ENCODE data around the gene CACNA2D4.

CACNA2D4 gene

DNA sequence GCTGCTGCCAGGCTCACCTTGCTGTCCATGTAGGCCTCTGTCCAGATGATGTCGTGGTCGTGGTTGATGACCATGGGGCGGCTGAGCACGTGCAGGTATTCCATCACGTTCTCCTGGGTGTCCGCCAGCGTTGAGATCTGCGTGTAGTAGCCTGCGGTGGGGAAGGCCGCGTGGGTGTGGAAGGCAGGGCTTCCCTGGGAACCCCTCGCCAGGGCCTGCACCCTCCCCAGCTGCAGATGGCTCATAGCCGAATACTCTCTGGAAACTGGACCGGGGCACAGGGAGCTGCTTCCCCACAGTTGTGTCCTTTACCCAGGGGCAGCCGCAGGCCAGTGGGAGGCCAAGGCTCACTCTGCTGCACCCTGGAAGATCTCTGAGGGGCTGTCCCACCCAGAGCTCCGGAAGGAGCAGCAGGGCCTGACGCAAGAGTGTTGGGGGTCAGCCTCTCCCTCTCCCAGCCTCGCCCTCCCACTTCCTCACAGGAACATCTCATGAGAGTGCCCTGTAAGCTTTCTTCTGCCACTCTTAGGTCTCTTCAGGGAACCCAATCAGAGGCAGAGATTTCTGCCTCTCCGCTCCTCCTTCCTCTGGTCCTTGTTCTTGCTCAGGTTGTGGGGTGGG, 35.5 kb downstream of the CACNA2D4 start:
- Histone ChIP-seq H3K9ac (ENCODE audit: low read length) (no peak overlapping the region), H3K9me3 (ENCODE audit: control insufficient read depth, low read length) (peaks cover under 1% of the 10 kb centered on the region), H2BK12ac (ENCODE audit: low read length in 2 of 2) (no peak overlapping the region), H3K36me3 (ENCODE audit: control insufficient read depth in 1 of 2, insufficient read depth in 2 of 2, low read depth in 1 of 2, low read length in 2 of 2) (no peaks in the 10 kb centered on the region), H3K4me3 (ENCODE audit: insufficient read depth in 1 of 2, low read depth in 1 of 2, low read length in 2 of 2) (no peak overlapping the region), H3K4me2 (ENCODE audit: low read length, poor library complexity, severe bottlenecking) (no peak overlapping the region), H2AK5ac (ENCODE audit: low read length, severe bottlenecking) (no peak overlapping the region), H3K27me3 (ENCODE audit: control insufficient read depth in 1 of 2, insufficient read depth in 1 of 2, low read length in 2 of 2) (peaks cover 12 to 89% of the 10 kb centered on the region in 2 experiments), H3K4me1 (ENCODE audit: control insufficient read depth, insufficient read depth, low read depth, low read length) (no peaks in the 10 kb centered on the region), H3K14ac (ENCODE audit: low read length in 2 of 2) (peak overlapping the region in 1 of 2 experiments; percentile 39), H2BK120ac (ENCODE audit: low read depth, low read length) (no peak overlapping the region), H2BK5ac (ENCODE audit: low read depth, low read length, poor library complexity, severe bottlenecking) (no peak overlapping the region), H3K18ac (ENCODE audit: low read depth in 1 of 2, low read length in 2 of 2) (no peak overlapping the region), H4K91ac (ENCODE audit: low read length) (no peak overlapping the region), H3K23ac (ENCODE audit: low read length in 2 of 2) (peak overlapping the region in 1 of 2 experiments; percentile 16), H3K79me1 (replicated peaks; ENCODE audit: low read length, poor library complexity, severe bottlenecking) (no peaks in the 10 kb centered on the region), H2BK15ac (ENCODE audit: low read depth, poor library complexity, severe bottlenecking) (no peak overlapping the region), H4K8ac (ENCODE audit: low read length) (no peak overlapping the region), H2AFZ (ENCODE audit: low read depth, low read length) (no peak overlapping the region), H3K27ac (ENCODE audit: low read length, poor library complexity, severe bottlenecking) (no peak overlapping the region), H3K4ac (ENCODE audit: low read depth in 1 of 2, low read length in 2 of 2) (no peak overlapping the region)
- no peak for DNase-seq
- WGBS, result 90% methylated on average over 19 of the region's 19 CpGs

GRCh38 chr12:1882405-1882804, 36.0 kb downstream of the CACNA2D4 start:
- H3K4me2 ChIP-seq (ENCODE audit: low read length, poor library complexity, severe bottlenecking), result no peak overlapping the region
- H2BK120ac ChIP-seq (ENCODE audit: low read depth, low read length), result no peak overlapping the region
- DNase-seq, result no peak
- no peak overlapping the region for H2BK15ac ChIP-seq (ENCODE audit: low read depth, poor library complexity, severe bottlenecking)
- no peak overlapping the region for H3K27ac ChIP-seq (ENCODE audit: low read length, poor library complexity, severe bottlenecking)
- no peak overlapping the region for H3K4me3 ChIP-seq (ENCODE audit: insufficient read depth in 1 of 2, low read depth in 1 of 2, low read length in 2 of 2)
- H4K91ac ChIP-seq (ENCODE audit: low read length), result no peak overlapping the region
- no peak overlapping the region for H3K4ac ChIP-seq (ENCODE audit: low read depth in 1 of 2, low read length in 2 of 2)
- H4K8ac ChIP-seq (ENCODE audit: low read length), result no peak overlapping the region
- H2AFZ ChIP-seq (ENCODE audit: low read depth, low read length), result no peak overlapping the region
- no peaks in the 10 kb centered on the region for H3K36me3 ChIP-seq (ENCODE audit: control insufficient read depth in 1 of 2, insufficient read depth in 2 of 2, low read depth in 1 of 2, low read length in 2 of 2)
- H3K23ac ChIP-seq (ENCODE audit: low read length in 2 of 2), result no peak overlapping the region
- no peak overlapping the region for H2BK5ac ChIP-seq (ENCODE audit: low read depth, low read length, poor library complexity, severe bottlenecking)
- no peak overlapping the region for H3K14ac ChIP-seq (ENCODE audit: low read length in 2 of 2)
- 77% methylated on average over 8 of the region's 8 CpGs for WGBS
- no peak overlapping the region for H2AK5ac ChIP-seq (ENCODE audit: low read length, severe bottlenecking)
- peaks cover 9 to 89% of the 10 kb centered on the region in 2 experiments for H3K27me3 ChIP-seq (ENCODE audit: control insufficient read depth in 1 of 2, insufficient read depth in 1 of 2, low read length in 2 of 2)
- no peak overlapping the region for H3K9ac ChIP-seq (ENCODE audit: low read length)
- H3K18ac ChIP-seq (ENCODE audit: low read depth in 1 of 2, low read length in 2 of 2), result no peak overlapping the region
- peaks cover 3% of the 10 kb centered on the region for H3K9me3 ChIP-seq (ENCODE audit: control insufficient read depth, low read length)
- no peaks in the 10 kb centered on the region for H3K79me1 ChIP-seq (replicated peaks; ENCODE audit: low read length, poor library complexity, severe bottlenecking)
- H2BK12ac ChIP-seq (ENCODE audit: low read length in 2 of 2), result no peak overlapping the region
- no peaks in the 10 kb centered on the region for H3K4me1 ChIP-seq (ENCODE audit: control insufficient read depth, insufficient read depth, low read depth, low read length)

DNA sequence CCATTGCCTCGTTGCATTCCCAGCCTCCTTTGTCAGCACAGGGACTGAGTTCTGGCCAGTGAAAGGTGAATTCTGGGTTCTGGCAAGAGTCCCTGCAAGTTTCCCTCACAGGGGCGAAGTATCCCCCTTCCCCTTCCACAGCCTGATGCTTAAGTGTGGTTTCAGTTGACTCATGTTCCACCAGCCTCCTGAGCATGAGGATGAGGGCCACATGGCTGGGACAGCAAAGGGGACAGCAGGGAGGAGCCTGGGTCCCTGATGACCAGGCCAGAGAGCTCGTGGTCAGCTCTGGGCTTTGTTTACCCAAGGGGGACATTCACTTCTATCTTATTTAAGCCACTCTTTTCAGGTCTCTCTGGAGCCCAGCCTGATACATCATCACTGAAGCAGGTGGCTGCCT, 36.5 kb downstream of the CACNA2D4 start:
- 65% methylated on average over 2 of the region's 3 CpGs for WGBS
- no peak overlapping the region for H4K8ac ChIP-seq (ENCODE audit: low read length)
- H2BK15ac ChIP-seq (ENCODE audit: low read depth, poor library complexity, severe bottlenecking), result no peak overlapping the region
- no peak overlapping the region for H3K23ac ChIP-seq (ENCODE audit: low read length in 2 of 2)
- H3K4me3 ChIP-seq (ENCODE audit: insufficient read depth in 1 of 2, low read depth in 1 of 2, low read length in 2 of 2), result no peak overlapping the region
- no peak overlapping the region for H3K9ac ChIP-seq (ENCODE audit: low read length)
- no peak overlapping the region for H2BK5ac ChIP-seq (ENCODE audit: low read depth, low read length, poor library complexity, severe bottlenecking)
- peaks cover 4% of the 10 kb centered on the region for H3K9me3 ChIP-seq (ENCODE audit: control insufficient read depth, low read length)
- H3K18ac ChIP-seq (ENCODE audit: low read depth in 1 of 2, low read length in 2 of 2), result no peak overlapping the region
- no peaks in the 10 kb centered on the region for H3K79me1 ChIP-seq (replicated peaks; ENCODE audit: low read length, poor library complexity, severe bottlenecking)
- no peak overlapping the region for H2AFZ ChIP-seq (ENCODE audit: low read depth, low read length)
- peaks cover 9 to 89% of the 10 kb centered on the region in 2 experiments for H3K27me3 ChIP-seq (ENCODE audit: control insufficient read depth in 1 of 2, insufficient read depth in 1 of 2, low read length in 2 of 2)
- no peak overlapping the region for H4K91ac ChIP-seq (ENCODE audit: low read length)
- H3K27ac ChIP-seq (ENCODE audit: low read length, poor library complexity, severe bottlenecking), result no peak overlapping the region
- no peak overlapping the region for H2AK5ac ChIP-seq (ENCODE audit: low read length, severe bottlenecking)
- no peak overlapping the region for H3K14ac ChIP-seq (ENCODE audit: low read length in 2 of 2)
- no peak overlapping the region for H2BK12ac ChIP-seq (ENCODE audit: low read length in 2 of 2)
- no peak overlapping the region for H2BK120ac ChIP-seq (ENCODE audit: low read depth, low read length)
- DNase-seq, result no peak
- H3K36me3 ChIP-seq (ENCODE audit: control insufficient read depth in 1 of 2, insufficient read depth in 2 of 2, low read depth in 1 of 2, low read length in 2 of 2), result no peaks in the 10 kb centered on the region
- H3K4me2 ChIP-seq (ENCODE audit: low read length, poor library complexity, severe bottlenecking), result no peak overlapping the region
- H3K4me1 ChIP-seq (ENCODE audit: control insufficient read depth, insufficient read depth, low read depth, low read length), result peaks cover 1% of the 10 kb centered on the region
- no peak overlapping the region for H3K4ac ChIP-seq (ENCODE audit: low read depth in 1 of 2, low read length in 2 of 2)

DNA sequence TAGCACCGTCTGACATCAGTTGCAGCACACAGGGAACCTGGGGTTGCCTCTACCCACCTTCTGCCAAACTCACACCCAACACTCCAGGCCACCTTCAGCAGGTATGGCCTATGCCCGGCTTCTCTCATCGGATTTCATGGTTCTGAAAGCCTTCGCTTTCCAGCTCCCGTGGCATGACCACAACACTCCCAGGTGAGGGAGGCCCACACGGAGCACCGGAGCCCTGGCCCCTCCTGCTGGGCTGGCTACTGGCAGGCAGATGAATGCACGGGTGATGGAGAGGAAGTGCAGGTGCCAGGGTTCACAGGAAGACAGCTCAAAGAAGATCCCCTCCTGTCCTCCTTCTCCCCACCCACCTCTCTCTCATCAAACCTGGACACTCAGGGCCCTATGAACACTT, 37.2 kb downstream of the CACNA2D4 start:
- Histone ChIP-seq H3K4me2 (ENCODE audit: low read length, poor library complexity, severe bottlenecking) (no peak overlapping the region), H4K91ac (ENCODE audit: low read length) (no peak overlapping the region), H3K27me3 (ENCODE audit: control insufficient read depth in 1 of 2, insufficient read depth in 1 of 2, low read length in 2 of 2) (peaks cover 8 to 89% of the 10 kb centered on the region in 2 experiments), H3K18ac (ENCODE audit: low read depth in 1 of 2, low read length in 2 of 2) (no peak overlapping the region), H2BK120ac (ENCODE audit: low read depth, low read length) (no peak overlapping the region), H2AFZ (ENCODE audit: low read depth, low read length) (no peak overlapping the region), H3K23ac (ENCODE audit: low read length in 2 of 2) (no peak overlapping the region), H3K9me3 (ENCODE audit: control insufficient read depth, low read length) (peaks cover 7% of the 10 kb centered on the region), H4K8ac (ENCODE audit: low read length) (no peak overlapping the region), H2BK15ac (ENCODE audit: low read depth, poor library complexity, severe bottlenecking) (no peak overlapping the region), H3K9ac (ENCODE audit: low read length) (no peak overlapping the region), H2BK12ac (ENCODE audit: low read length in 2 of 2) (no peak overlapping the region), H3K4ac (ENCODE audit: low read depth in 1 of 2, low read length in 2 of 2) (no peak overlapping the region), H3K4me1 (ENCODE audit: control insufficient read depth, insufficient read depth, low read depth, low read length) (peaks cover 1% of the 10 kb centered on the region), H3K14ac (ENCODE audit: low read length in 2 of 2) (no peak overlapping the region), H3K36me3 (ENCODE audit: control insufficient read depth in 1 of 2, insufficient read depth in 2 of 2, low read depth in 1 of 2, low read length in 2 of 2) (no peaks in the 10 kb centered on the region), H2BK5ac (ENCODE audit: low read depth, low read length, poor library complexity, severe bottlenecking) (no peak overlapping the region), H3K27ac (ENCODE audit: low read length, poor library complexity, severe bottlenecking) (no peak overlapping the region), H3K79me1 (replicated peaks; ENCODE audit: low read length, poor library complexity, severe bottlenecking) (no peaks in the 10 kb centered on the region), H3K4me3 (ENCODE audit: insufficient read depth in 1 of 2, low read depth in 1 of 2, low read length in 2 of 2) (no peak overlapping the region), H2AK5ac (ENCODE audit: low read length, severe bottlenecking) (no peak overlapping the region)
- no peak for DNase-seq
- WGBS, result 87% methylated on average over 7 of the region's 8 CpGs

Measured in mesenchymal stem cell (in vitro differentiated cells and primary cell).